GM12865 (cell line): ENCODE measurements around the gene ROBO1.

Experiments used
- DNase-seq: peaks from one replicate; pipeline ENCODE4 v3.0.0; 2010; ENCODE audit warnings: low read depth
- H3K4me3 ChIP-seq: 2 replicates; pipeline ENCODE4 v1.5.1; 2011; ENCODE audit warnings: mild to moderate bottlenecking, low read depth, low read length, control low read depth
- CTCF ChIP-seq: IDR thresholded peaks from 2 replicates; pipeline ENCODE4 v1.5.1; 2011; ENCODE audit warnings: low read length, control low read depth, low read depth, inconsistent platforms; ENCODE audit not compliant: insufficient read depth; ENCODE audit errors: missing control alignments

ROBO1 gene

GRCh38 chr3:78882251-78882650 lies 885.5 kb downstream of the ROBO1 start:
- no peak for TF ChIP-seq CTCF
- no peak overlapping the region for H3K4me3 ChIP-seq
- DNase-seq, result peak; percentile 55

DNA sequence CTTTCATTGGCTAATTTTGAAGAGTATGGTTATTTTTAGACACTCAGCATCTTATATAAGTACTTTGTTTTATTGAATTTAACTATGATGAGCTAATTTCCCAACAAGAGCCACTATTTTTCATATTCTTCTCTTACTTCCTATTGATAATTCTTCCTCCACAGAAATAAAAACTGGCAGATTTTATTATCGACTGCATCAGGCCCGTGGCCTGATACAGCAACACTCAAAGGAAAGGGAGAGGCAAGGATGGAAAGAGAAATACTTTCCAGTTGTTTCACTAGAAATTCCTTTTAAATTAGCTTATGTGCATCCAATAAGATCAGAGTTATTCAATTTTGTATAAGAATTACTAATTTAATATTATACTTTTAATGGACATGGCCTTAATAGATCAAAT lies 886.3 kb downstream of the ROBO1 start:
- no peak overlapping the region for H3K4me3 ChIP-seq
- DNase-seq, result no peak
- no peak for TF ChIP-seq CTCF

DNA sequence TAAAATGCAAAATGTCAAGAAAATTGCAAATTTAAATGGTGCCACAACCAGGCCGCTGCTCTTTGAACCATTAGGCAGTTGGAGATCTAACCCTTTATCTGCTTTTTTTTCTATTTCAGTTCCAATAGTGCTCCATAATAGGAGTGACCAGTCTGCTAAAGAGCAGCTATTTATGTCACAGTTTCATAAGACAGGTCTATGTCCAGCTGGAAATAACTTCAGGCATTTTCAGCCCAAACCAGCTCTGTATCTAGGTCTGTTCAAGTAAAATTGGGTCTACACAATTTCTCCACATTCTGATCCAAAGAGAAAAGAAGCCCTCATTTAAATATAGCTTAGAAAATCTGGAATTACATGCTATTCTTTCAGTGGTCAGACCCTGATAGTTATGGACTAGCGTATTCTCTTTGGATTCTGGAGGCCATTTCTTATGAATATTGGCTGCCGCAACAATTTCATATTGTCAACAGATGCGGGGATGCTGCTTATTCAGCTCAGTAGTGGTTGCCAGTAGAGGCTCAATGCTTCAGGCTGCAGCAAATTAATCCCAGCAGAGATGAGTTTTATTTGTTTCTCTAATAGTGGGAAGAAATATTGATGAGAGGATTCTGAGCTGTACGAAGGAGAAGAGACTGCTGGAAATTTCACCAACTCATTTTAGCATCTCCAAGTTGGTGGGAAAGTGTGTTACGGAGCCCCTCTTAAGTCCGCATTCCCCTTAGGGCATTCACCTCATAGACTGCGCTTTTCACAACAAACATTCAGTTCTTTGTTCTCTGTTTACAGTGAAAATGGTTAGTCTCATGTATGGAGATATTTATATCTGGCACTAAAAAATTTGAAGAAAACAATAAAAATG lies 887.0 kb downstream of the ROBO1 start:
- TF ChIP-seq CTCF, result no peak
- no peak overlapping the region for H3K4me3 ChIP-seq
- DNase-seq, result no peak

- TF ChIP-seq CTCF, result no peak
- no peak for DNase-seq
Measured at GRCh38 chr3:78879295-78879860, 888.4 kb downstream of the ROBO1 start.

DNA sequence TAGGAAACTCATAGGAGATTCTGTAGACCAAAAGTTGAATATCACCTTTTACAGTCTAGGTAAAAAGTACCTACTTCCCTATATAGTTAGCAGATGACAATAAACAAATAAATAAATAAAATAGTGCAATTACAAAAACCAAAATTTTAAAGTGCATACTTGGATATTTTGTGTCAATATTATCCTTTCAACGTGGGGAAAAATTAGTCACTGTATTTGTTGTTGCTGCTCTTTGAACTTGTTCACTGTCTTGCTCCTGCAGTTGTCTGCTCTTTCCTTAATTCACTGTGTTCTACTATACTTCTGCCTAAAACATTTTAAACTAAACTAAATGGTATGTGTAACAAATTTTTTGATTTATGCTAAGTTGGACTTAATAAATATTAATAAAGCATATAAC lies 889.0 kb downstream of the ROBO1 start:
- H3K4me3 ChIP-seq, result no peak overlapping the region
- TF ChIP-seq CTCF, result no peak
- no peak for DNase-seq

More at GRCh38 chr3:78879295-78879860, 888.4 kb downstream of the ROBO1 start:
- H3K4me3 ChIP-seq, result no peak overlapping the region

- TF ChIP-seq CTCF, result no peak
- no peak for DNase-seq
- H3K4me3 ChIP-seq, result no peak overlapping the region
Measured at GRCh38 chr3:78878011-78878410, 889.8 kb downstream of the ROBO1 start.
